Measurements from ENCODE around the gene TVP23C.
"Not testable (repeated sequence)": the region's sequence is repeated elsewhere in the genome, so short reads cannot be mapped to it uniquely, and the experiment has no call there.

- TF ChIP-seq CTCF (conservative IDR thresholded peaks at IDR 0.05); EZH2 (IDR thresholded peaks at IDR 0.05; ENCODE audit: low read depth): not testable (repeated sequence)
These were observed 13.7 kb downstream of the TVP23C start for GRCh38 chr17:15549552-15549951.

Data from PC-9 (cell line).